ENCODE data around the gene STING1.

DNA sequence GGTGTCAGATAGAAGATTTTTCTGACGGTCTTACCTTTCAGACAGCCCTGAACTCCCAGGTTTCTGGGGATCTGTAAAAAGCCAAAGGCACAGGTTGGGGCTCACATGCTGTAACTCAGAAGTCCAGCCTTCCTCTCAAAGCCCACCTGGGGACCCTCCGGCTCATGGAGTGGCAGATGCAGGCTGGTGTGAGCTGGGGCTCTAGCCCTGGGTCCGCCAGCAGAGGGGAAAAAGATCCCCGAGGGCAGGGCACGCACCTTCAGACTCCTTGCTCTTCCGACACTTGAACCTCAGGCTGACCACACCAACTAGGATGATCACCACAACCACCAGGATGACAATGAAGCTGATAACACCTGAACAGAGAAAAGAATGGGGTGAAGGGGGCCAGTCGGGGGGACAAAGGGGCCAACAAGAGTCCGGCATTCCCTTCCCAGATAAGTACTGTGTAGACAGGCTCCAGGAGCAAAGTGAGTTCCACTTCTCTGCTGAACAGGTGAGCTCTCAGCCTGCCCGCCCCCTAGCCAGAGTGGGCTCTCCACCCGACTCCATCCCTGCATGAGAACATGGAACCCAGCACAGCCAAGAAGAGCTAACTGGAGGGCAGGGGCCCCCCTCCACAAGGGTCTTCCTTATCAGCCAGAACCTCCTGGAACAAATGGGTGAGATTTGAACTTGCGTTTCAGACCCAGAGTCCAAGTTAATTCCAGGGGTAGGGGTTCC, 27.8 kb downstream of the STING1 start:
- TF ChIP-seq, protein P1, sequence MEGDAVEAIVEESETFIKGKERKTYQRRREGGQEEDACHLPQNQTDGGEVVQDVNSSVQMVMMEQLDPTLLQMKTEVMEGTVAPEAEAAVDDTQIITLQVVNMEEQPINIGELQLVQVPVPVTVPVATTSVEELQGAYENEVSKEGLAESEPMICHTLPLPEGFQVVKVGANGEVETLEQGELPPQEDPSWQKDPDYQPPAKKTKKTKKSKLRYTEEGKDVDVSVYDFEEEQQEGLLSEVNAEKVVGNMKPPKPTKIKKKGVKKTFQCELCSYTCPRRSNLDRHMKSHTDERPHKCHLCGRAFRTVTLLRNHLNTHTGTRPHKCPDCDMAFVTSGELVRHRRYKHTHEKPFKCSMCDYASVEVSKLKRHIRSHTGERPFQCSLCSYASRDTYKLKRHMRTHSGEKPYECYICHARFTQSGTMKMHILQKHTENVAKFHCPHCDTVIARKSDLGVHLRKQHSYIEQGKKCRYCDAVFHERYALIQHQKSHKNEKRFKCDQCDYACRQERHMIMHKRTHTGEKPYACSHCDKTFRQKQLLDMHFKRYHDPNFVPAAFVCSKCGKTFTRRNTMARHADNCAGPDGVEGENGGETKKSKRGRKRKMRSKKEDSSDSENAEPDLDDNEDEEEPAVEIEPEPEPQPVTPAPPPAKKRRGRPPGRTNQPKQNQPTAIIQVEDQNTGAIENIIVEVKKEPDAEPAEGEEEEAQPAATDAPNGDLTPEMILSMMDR (optimal IDR thresholded peaks at IDR 0.05 in 1 of 3, IDR thresholded peaks at IDR 0.05 in 1 of 3, conservative IDR thresholded peaks at IDR 0.05 in 1 of 3; ENCODE audit: extremely low read depth in 1 of 3, insufficient read depth in 2 of 3, low read length in 3 of 3): no peak
- no peak for TF ChIP-seq EZH2 (IDR thresholded peaks at IDR 0.05; ENCODE audit: low read length)
